K562 (cell line): ENCODE results near the gene WDR81. TPM values are rescaled to one million over a fixed set of nuclear protein-coding genes. Genes with fewer than 3 reads are reported as not detected.
"Not testable (repeated sequence)": the region's sequence is repeated elsewhere in the genome, so short reads cannot be mapped to it uniquely, and the experiment has no call there.

ENCODE experiments used
- ATAC-seq: fragments of 200-7000 bp; cut with Tn5 transposase; 3 replicates; pipeline ENCODE4 v1.9.1; 2020; ENCODE audit warnings: moderate library complexity
- BruUV-seq: library from RNA; stranded (reverse); fragments of 400-500 nt; replicated peaks from 2 replicates; lab custom pipeline; 2021; lab: Mats Ljungman, UMichigan
- CTCF ChIA-PET: fragments of 300-600 bp; formaldehyde crosslinking; extraction: SDS; loops from one replicate; lab custom pipeline; 2021; ENCODE audit warnings: low intra/inter-chr PET ratio; lab: Yijun Ruan, JAX
- POLR2A ChIA-PET: fragments of 300-600, 350-650 bp; sonication (Branson Sonifier 250); formaldehyde crosslinking; extraction: SDS; loops from one replicate; lab custom pipeline; 2021; ENCODE audit warnings: antibody characterized with exemption, inconsistent platforms; lab: Yijun Ruan, JAX
- DNase-seq, 4 experiments: peaks; one replicate each; pipeline versions ENCODE4 v3.0.0 to v3.0.0-alpha.2; 2011 to 2018; ENCODE audit warnings: low spot score in 3 of 4, mixed read lengths in 3 of 4; ENCODE audit errors: extremely low read depth in 1 of 4
- FAIRE-seq: peaks from 2 replicates; lab custom pipeline; 2011; peaks lifted over from hg19 to GRCh38; lab: Jason Lieb, UNC
- H2AFZ ChIP-seq: 2 replicates; pipeline ENCODE4 v1.6.0; 2011; ENCODE audit warnings: low read depth, low read length, control low read depth, inconsistent platforms
- H3K27ac ChIP-seq: fragments of 200-600 bp; 3 replicates; pipeline ENCODE4 v1.8.0; 2011; ENCODE audit warnings: low read depth, mild to moderate bottlenecking, control low read depth, inconsistent platforms, low read length, moderate library complexity, mixed read lengths; ENCODE audit errors: extremely low read depth
- H3K27me3 ChIP-seq, 2 experiments: fragments of 300-600 bp in 1 of 2; 2 replicates in 1 of 2; 3 replicates in 1 of 2; pipeline versions ENCODE4 v1.6.0 to v1.8.0; 2011; ENCODE audit warnings: inconsistent platforms in 2 of 2, low read length in 2 of 2, mild to moderate bottlenecking in 1 of 2, mixed read lengths in 1 of 2, moderate library complexity in 1 of 2; ENCODE audit not compliant: control insufficient read depth in 2 of 2, insufficient read depth in 2 of 2
- H3K36me3 ChIP-seq: fragments of 300-600 bp; 3 replicates; pipeline ENCODE4 v1.8.0; 2011; ENCODE audit warnings: mild to moderate bottlenecking, low read length, inconsistent platforms; ENCODE audit not compliant: control insufficient read depth, insufficient read depth
- H3K4me1 ChIP-seq, 2 experiments: fragments of 200-600 bp in 1 of 2; replicated peaks in 1 of 2; 2 replicates in 1 of 2; 3 replicates in 1 of 2; pipeline versions ENCODE4 v1.5.1 to v1.8.0; 2011; ENCODE audit warnings: inconsistent platforms in 2 of 2, low read length in 2 of 2, mild to moderate bottlenecking in 1 of 2, mixed read lengths in 1 of 2, moderate library complexity in 1 of 2; ENCODE audit not compliant: control insufficient read depth in 2 of 2, insufficient read depth in 2 of 2
- H3K4me2 ChIP-seq: 2 replicates; pipeline ENCODE4 v1.6.1; 2011; ENCODE audit warnings: low read length, control low read depth, inconsistent platforms, mixed read lengths; ENCODE audit not compliant: insufficient read depth
- H3K4me3 ChIP-seq: fragments of 200-600 bp; sonication (generic), shearing (Covaris generic); 2 replicates; pipeline ENCODE4 v1.5.1; 2016; ENCODE audit warnings: control low read depth, inconsistent platforms
- H3K79me2 ChIP-seq: fragments of 200-600 bp; 3 replicates; pipeline ENCODE4 v1.8.0; 2011; ENCODE audit warnings: low read length, inconsistent platforms; ENCODE audit not compliant: control insufficient read depth, insufficient read depth
- H3K9ac ChIP-seq, 2 experiments: 2 replicates each; pipeline versions ENCODE4 v1.6.0 to v1.6.1; 2011; ENCODE audit warnings: low read depth in 2 of 2, low read length in 2 of 2, control low read depth in 1 of 2, inconsistent platforms in 1 of 2, mild to moderate bottlenecking in 1 of 2, mixed read lengths in 1 of 2; ENCODE audit not compliant: insufficient read depth in 1 of 2
- H3K9me1 ChIP-seq: one replicate; pipeline ENCODE4 v1.6.0; 2011; ENCODE audit warnings: inconsistent platforms, mild to moderate bottlenecking, low read length, moderate library complexity; ENCODE audit not compliant: control insufficient read depth, insufficient read depth
- H3K9me3 ChIP-seq: replicated peaks from 2 replicates; pipeline ENCODE4 v1.5.1; 2011; ENCODE audit warnings: low read depth, low read length, inconsistent platforms; ENCODE audit not compliant: control insufficient read depth, insufficient read depth
- H4K20me1 ChIP-seq: replicated peaks from 2 replicates; pipeline ENCODE4 v1.6.1; 2011; ENCODE audit warnings: low read length, inconsistent platforms, mixed read lengths; ENCODE audit not compliant: control insufficient read depth, insufficient read depth
- BRF2 ChIP-seq: IDR thresholded peaks from 3 replicates; pipeline ENCODE4 v1.6.1; 2011; ENCODE audit warnings: borderline replicate concordance, mild to moderate bottlenecking; ENCODE audit not compliant: insufficient read length, insufficient read depth
- GTF2F1 ChIP-seq: IDR thresholded peaks from 2 replicates; pipeline ENCODE4 v1.6.1; 2011; ENCODE audit warnings: low read depth, low read length, improper control_type of control experiment
- STAG1 ChIP-seq: sonication (generic); formaldehyde crosslinking; IDR thresholded peaks from 2 replicates; pipeline ENCODE4 v1.5.0; 2020; ENCODE audit warnings: missing genetic modification reagents, borderline replicate concordance
- WGBS: fragments of 100-300 bp; shearing (Covaris generic); methylation state at CpG from one replicate; pipeline ENCODE4 v1.1.6; 2016; ENCODE audit warnings: low coverage, mixed read lengths; ENCODE audit not compliant: insufficient coverage; ENCODE audit errors: missing lambda C conversion rate; 5-methylcytosine and 5-hydroxymethylcytosine counted together
- in situ Hi-C: fragments of 300-500 bp; cut with MboI; formaldehyde crosslinking; loops from 4 replicates; pipeline ENCODE4 v1.15.0; 2018; ENCODE audit warnings: inconsistent platforms, mixed read lengths
- intact Hi-C: fragments of 100-400 bp; cut with micrococcal nuclease; formaldehyde crosslinking; loops from 2 replicates; pipeline ENCODE4 v1.14.2; 2022
- polyA plus RNA-seq, 8 experiments: library from polyadenylated mRNA; depleted of rRNA in 4 of 8; stranded (reverse) in 5 of 8; unstranded in 3 of 8; fragments of >200 nt; fragmentation: Nextera tagmentation in 2 of 8; fragmentation: Illumina TruSeq in 1 of 8; extraction: Ambion mirVana in 2 of 8; extraction: Trizol in 1 of 8; gene quantifications; 2 replicates each; pipeline versions ENCODE4 v1.2.1 to v1.2.3, GENCODE V29; 2011 to 2014; ENCODE audit warnings: inconsistent platforms in 1 of 8, missing spikeins in 1 of 8
- total RNA-seq, 7 experiments: library from RNA; depleted of rRNA in 6 of 7; stranded (reverse); fragments of >200 nt in 6 of 7; fragmentation: Illumina TruSeq in 2 of 7; extraction: Trizol in 2 of 7; gene quantifications; 2 replicates each; pipeline versions ENCODE4 v1.2.1 to v1.2.3, GENCODE V29; 2011 to 2021; ENCODE audit warnings: low replicate concordance in 1 of 7
- TF ChIP-seq, protein P1 (sequence below): sonication (generic); formaldehyde crosslinking; IDR thresholded peaks from 2 replicates; pipeline ENCODE4 v1.5.0; 2020; ENCODE audit warnings: missing genetic modification reagents

The WDR81 gene
- total and polyA plus RNA-seq, 9 of the 15 experiments (the other 6 are each of a cell fraction or from before 2014, with no cell fraction given): 0.01 to 17.1 (median 3.3) TPM

- in situ Hi-C loops: no loop called here
- FAIRE-seq (no peak), DNase-seq (no peak), ATAC-seq (no peak)
- H4K20me1 ChIP-seq: no peaks in the 10 kb centered on the region
- intact Hi-C loops: no loop called here
- BruUV-seq: no TSS peak
- peaks cover 11% of the 10 kb centered on the region; the same call in 1 of the 3 replicates for H3K36me3 ChIP-seq
- H3K79me2 ChIP-seq: no peaks in the 10 kb centered on the region
- H3K27ac ChIP-seq: no peak overlapping the region
- TF ChIP-seq STAG1 (CRISPR knock-in tag) (0 out of 2 replicates have a peak, but pooled peaks have one; percentile 8), BRF2 (no peak), GTF2F1 (no peak)
- TF ChIP-seq, protein P1, sequence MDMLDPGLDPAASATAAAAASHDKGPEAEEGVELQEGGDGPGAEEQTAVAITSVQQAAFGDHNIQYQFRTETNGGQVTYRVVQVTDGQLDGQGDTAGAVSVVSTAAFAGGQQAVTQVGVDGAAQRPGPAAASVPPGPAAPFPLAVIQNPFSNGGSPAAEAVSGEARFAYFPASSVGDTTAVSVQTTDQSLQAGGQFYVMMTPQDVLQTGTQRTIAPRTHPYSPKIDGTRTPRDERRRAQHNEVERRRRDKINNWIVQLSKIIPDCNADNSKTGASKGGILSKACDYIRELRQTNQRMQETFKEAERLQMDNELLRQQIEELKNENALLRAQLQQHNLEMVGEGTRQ (CRISPR knock-in tag): no peak
- H3K4me1 ChIP-seq: peaks cover 7 to 44% of the 10 kb centered on the region in 2 experiments
- peaks cover 5 to 12% of the 10 kb centered on the region in 2 experiments; a peak in 4 of 5 replicates for H3K27me3 ChIP-seq
- CTCF ChIA-PET: no interaction called here
- WGBS: 89% methylated on average over 12 of the region's 21 CpGs
- no peak overlapping the region for H3K4me3 ChIP-seq
- H3K9ac ChIP-seq: peak overlapping the region in 1 of 2 experiments; percentile 76; a peak in 2 of 4 replicates
- no peaks in the 10 kb centered on the region for H3K9me3 ChIP-seq
- no peak overlapping the region for H3K4me2 ChIP-seq
- no peak overlapping the region for H2AFZ ChIP-seq
- POLR2A ChIA-PET: interaction anchor here (0.6 to 3.6 kb wide), 3 partner anchors 11 to 103 kb away, joined by 3 to 16 read pairs (median 3); no protein-coding TSS in a partner anchor
- H3K9me1 ChIP-seq: no peaks in the 10 kb centered on the region
Observed at GRCh38 chr17:1737531-1738291, 13.2 kb downstream of the WDR81 start.

- WGBS: 2% methylated on average over 4 of the region's 7 CpGs
- intact Hi-C loops, CTCF ChIA-PET: not testable (repeated sequence)
Observed at GRCh38 chr17:1741899-1742298, 17.4 kb downstream of the WDR81 start.

More at GRCh38 chr17:1741899-1742298, 17.4 kb downstream of the WDR81 start:
- H4K20me1 ChIP-seq, H3K27ac ChIP-seq, BruUV-seq, H3K4me2 ChIP-seq, DNase-seq, H3K4me3 ChIP-seq, H3K36me3 ChIP-seq, H2AFZ ChIP-seq, H3K79me2 ChIP-seq, POLR2A ChIA-PET, in situ Hi-C loops, ATAC-seq, H3K9me3 ChIP-seq, FAIRE-seq, H3K9me1 ChIP-seq: not testable (repeated sequence)
- Histone ChIP-seq H3K9ac (0 out of 4 replicates have a peak overlapping the region, but pooled peaks of 1 of the 2 experiments have one; percentile 17), H3K4me1 (peaks cover 2 to 29% of the 10 kb centered on the region in 2 experiments), H3K27me3 (peaks cover 5 to 12% of the 10 kb centered on the region in 2 experiments; a peak in 4 of 5 replicates)
